ENCODE results near the gene TLR1. TPM values are rescaled to one million over a fixed set of nuclear protein-coding genes. Genes with fewer than 3 reads are reported as not detected.
"Not testable (repeated sequence)": the region's sequence is repeated elsewhere in the genome, so short reads cannot be mapped to it uniquely, and the experiment has no call there.

Gene TLR1
- polyA plus RNA-seq, 1 donor from 2014 or later: not detected

- Histone ChIP-seq H3K27ac (ENCODE audit: low read length) (peak overlapping the region; percentile 44), H3F3A (ENCODE audit: insufficient read depth, low read length, poor library complexity, severe bottlenecking) (no peaks in the 10 kb centered on the region), H3K9ac (ENCODE audit: low read length) (no peak overlapping the region), H3K4me3 (ENCODE audit: low read length) (peak overlapping the region; percentile 11), H3K79me2 (replicated peaks; ENCODE audit: insufficient read depth, low read length) (no peaks in the 10 kb centered on the region), H2AFZ (ENCODE audit: low read depth, low read length) (no peak overlapping the region), H3K36me3 (ENCODE audit: insufficient read depth, low read length) (no peaks in the 10 kb centered on the region), H3K27me3 (ENCODE audit: insufficient read depth, low read depth, low read length) (no peaks in the 10 kb centered on the region), H3K4me2 (ENCODE audit: low read length) (no peak overlapping the region), H3K9me2 (ENCODE audit: insufficient read depth, low read length) (no peaks in the 10 kb centered on the region), H4K20me1 (ENCODE audit: insufficient read depth) (no peaks in the 10 kb centered on the region), H3K9me3 (ENCODE audit: low read length) (no peaks in the 10 kb centered on the region)
- no peak for TF ChIP-seq RAD21 (conservative IDR thresholded peaks at IDR 0.05)
- no peak for TF ChIP-seq MXI1 (conservative IDR thresholded peaks at IDR 0.05; ENCODE audit: poor library complexity, severe bottlenecking)
- no peak for TF ChIP-seq REST (IDR thresholded peaks at IDR 0.05; ENCODE audit: borderline replicate concordance)
- TF ChIP-seq EZH2 (IDR thresholded peaks at IDR 0.05; ENCODE audit: borderline replicate concordance, insufficient read depth, low read length, poor library complexity, severe bottlenecking): no peak
- TF ChIP-seq POLR2AphosphoS5 (IDR thresholded peaks at IDR 0.05): no peak
- no peak for TF ChIP-seq SMC3 (conservative IDR thresholded peaks at IDR 0.05; ENCODE audit: poor library complexity)
- no peak for TF ChIP-seq CTCF (IDR thresholded peaks at IDR 0.05; ENCODE audit: poor library complexity, severe bottlenecking)
- TF ChIP-seq EP300 (conservative IDR thresholded peaks at IDR 0.05; ENCODE audit: poor library complexity, severe bottlenecking): no peak
- no peak for TF ChIP-seq TAF1 (IDR thresholded peaks at IDR 0.05; ENCODE audit: low read depth)
These were observed 35.1 kb downstream of the TLR1 start for GRCh38 chr4:38769441-38769840.

GRCh38 chr4:38768968-38769394 is 35.6 kb downstream of the TLR1 start:
- Histone ChIP-seq H3K79me2 (replicated peaks; ENCODE audit: insufficient read depth, low read length) (no peaks in the 10 kb centered on the region), H3F3A (ENCODE audit: insufficient read depth, low read length, poor library complexity, severe bottlenecking) (no peaks in the 10 kb centered on the region), H3K27ac (ENCODE audit: low read length) (peak overlapping the region; percentile 44), H3K27me3 (ENCODE audit: insufficient read depth, low read depth, low read length) (no peaks in the 10 kb centered on the region), H4K20me1 (ENCODE audit: insufficient read depth) (no peaks in the 10 kb centered on the region), H3K9me3 (ENCODE audit: low read length) (no peaks in the 10 kb centered on the region), H3K9ac (ENCODE audit: low read length) (no peak overlapping the region), H3K9me2 (ENCODE audit: insufficient read depth, low read length) (no peaks in the 10 kb centered on the region), H3K4me2 (ENCODE audit: low read length) (no peak overlapping the region), H2AFZ (ENCODE audit: low read depth, low read length) (no peak overlapping the region), H3K36me3 (ENCODE audit: insufficient read depth, low read length) (no peaks in the 10 kb centered on the region), H3K4me3 (ENCODE audit: low read length) (peak overlapping the region; percentile 11)
- TF ChIP-seq EP300 (conservative IDR thresholded peaks at IDR 0.05; ENCODE audit: poor library complexity, severe bottlenecking) (peak; percentile 89), REST (IDR thresholded peaks at IDR 0.05; ENCODE audit: borderline replicate concordance) (peak; percentile 83), MXI1 (conservative IDR thresholded peaks at IDR 0.05; ENCODE audit: poor library complexity, severe bottlenecking) (no peak), SMC3 (conservative IDR thresholded peaks at IDR 0.05; ENCODE audit: poor library complexity) (no peak), EZH2 (IDR thresholded peaks at IDR 0.05; ENCODE audit: borderline replicate concordance, insufficient read depth, low read length, poor library complexity, severe bottlenecking) (no peak), POLR2AphosphoS5 (IDR thresholded peaks at IDR 0.05) (peak; percentile 65)

GRCh38 chr4:38766940-38767339 is 37.7 kb downstream of the TLR1 start:
- H3K36me3 ChIP-seq (ENCODE audit: insufficient read depth, low read length); H3F3A ChIP-seq (ENCODE audit: insufficient read depth, low read length, poor library complexity, severe bottlenecking); H4K20me1 ChIP-seq (ENCODE audit: insufficient read depth); H3K27me3 ChIP-seq (ENCODE audit: insufficient read depth, low read depth, low read length); H3K4me3 ChIP-seq (ENCODE audit: low read length); H3K9ac ChIP-seq (ENCODE audit: low read length); H2AFZ ChIP-seq (ENCODE audit: low read depth, low read length); H3K9me2 ChIP-seq (ENCODE audit: insufficient read depth, low read length); H3K9me3 ChIP-seq (ENCODE audit: low read length); H3K79me2 ChIP-seq (replicated peaks; ENCODE audit: insufficient read depth, low read length); H3K4me2 ChIP-seq (ENCODE audit: low read length); H3K27ac ChIP-seq (ENCODE audit: low read length): not testable (repeated sequence)

All from neural cell (in vitro differentiated cells).